Measurements from ENCODE around the gene MGAT4A.

MGAT4A gene

GRCh38 chr2:98697651-98698337 lies 33.1 kb downstream of the MGAT4A start:
- Histone ChIP-seq H3K9me3 (ENCODE audit: insufficient read depth, low read depth, low read length) (no peaks in the 10 kb centered on the region), H3K36me3 (ENCODE audit: insufficient read depth, low read length) (no peaks in the 10 kb centered on the region), H3K4me2 (ENCODE audit: low read depth, low read length, poor library complexity, severe bottlenecking) (no peak overlapping the region), H3K27me3 (ENCODE audit: insufficient read depth, low read length, poor library complexity, severe bottlenecking) (no peaks in the 10 kb centered on the region), H3K4me3 (ENCODE audit: low read length, poor library complexity, severe bottlenecking) (no peak overlapping the region), H3K4me1 (ENCODE audit: insufficient read depth, low read length, poor library complexity, severe bottlenecking) (peaks cover 27% of the 10 kb centered on the region), H3K9me2 (replicated peaks; ENCODE audit: low read depth, low read length) (no peaks in the 10 kb centered on the region), H2AFZ (ENCODE audit: low read length) (no peak overlapping the region), H3K79me2 (ENCODE audit: insufficient read depth, low read length) (peaks cover 24% of the 10 kb centered on the region), H3F3A (ENCODE audit: low read depth) (no peaks in the 10 kb centered on the region), H4K20me1 (ENCODE audit: insufficient read depth, low read length, poor library complexity, severe bottlenecking) (no peaks in the 10 kb centered on the region), H3K9ac (ENCODE audit: low read depth, low read length, poor library complexity, severe bottlenecking) (no peak overlapping the region)
- TF ChIP-seq EZH2phosphoT487 (IDR thresholded peaks at IDR 0.05; ENCODE audit: borderline replicate concordance) (no peak), CTCF (conservative IDR thresholded peaks at IDR 0.05; ENCODE audit: low read length) (no peak)

GRCh38 chr2:98696200-98696599 lies 34.7 kb downstream of the MGAT4A start:
- H2AFZ ChIP-seq (ENCODE audit: low read length) = no peak overlapping the region

GRCh38 chr2:98695255-98695654 lies 35.7 kb downstream of the MGAT4A start:
- peaks cover 16% of the 10 kb centered on the region for H3K79me2 ChIP-seq (ENCODE audit: insufficient read depth, low read length)
- H2AFZ ChIP-seq (ENCODE audit: low read length) = no peak overlapping the region
- no peaks in the 10 kb centered on the region for H3K36me3 ChIP-seq (ENCODE audit: insufficient read depth, low read length)
- H3K27me3 ChIP-seq (ENCODE audit: insufficient read depth, low read length, poor library complexity, severe bottlenecking) = no peaks in the 10 kb centered on the region
- H3K9ac ChIP-seq (ENCODE audit: low read depth, low read length, poor library complexity, severe bottlenecking) = no peak overlapping the region
- peaks cover 19% of the 10 kb centered on the region for H3K4me1 ChIP-seq (ENCODE audit: insufficient read depth, low read length, poor library complexity, severe bottlenecking)
- no peak overlapping the region for H3K4me2 ChIP-seq (ENCODE audit: low read depth, low read length, poor library complexity, severe bottlenecking)
- TF ChIP-seq EZH2phosphoT487 (IDR thresholded peaks at IDR 0.05; ENCODE audit: borderline replicate concordance) (no peak), CTCF (conservative IDR thresholded peaks at IDR 0.05; ENCODE audit: low read length) (no peak)
- no peaks in the 10 kb centered on the region for H3K9me2 ChIP-seq (replicated peaks; ENCODE audit: low read depth, low read length)
- H4K20me1 ChIP-seq (ENCODE audit: insufficient read depth, low read length, poor library complexity, severe bottlenecking) = no peaks in the 10 kb centered on the region
- H3K9me3 ChIP-seq (ENCODE audit: insufficient read depth, low read depth, low read length) = no peaks in the 10 kb centered on the region
- no peak overlapping the region for H3K4me3 ChIP-seq (ENCODE audit: low read length, poor library complexity, severe bottlenecking)
- no peaks in the 10 kb centered on the region for H3F3A ChIP-seq (ENCODE audit: low read depth)

More at GRCh38 chr2:98696200-98696599, 34.7 kb downstream of the MGAT4A start:
- Histone ChIP-seq H3K9me3 (ENCODE audit: insufficient read depth, low read depth, low read length) (no peaks in the 10 kb centered on the region), H3K9ac (ENCODE audit: low read depth, low read length, poor library complexity, severe bottlenecking) (no peak overlapping the region), H4K20me1 (ENCODE audit: insufficient read depth, low read length, poor library complexity, severe bottlenecking) (no peaks in the 10 kb centered on the region), H3K4me3 (ENCODE audit: low read length, poor library complexity, severe bottlenecking) (no peak overlapping the region), H3K9me2 (replicated peaks; ENCODE audit: low read depth, low read length) (no peaks in the 10 kb centered on the region), H3K27me3 (ENCODE audit: insufficient read depth, low read length, poor library complexity, severe bottlenecking) (no peaks in the 10 kb centered on the region), H3K36me3 (ENCODE audit: insufficient read depth, low read length) (no peaks in the 10 kb centered on the region), H3K79me2 (ENCODE audit: insufficient read depth, low read length) (peaks cover 16% of the 10 kb centered on the region), H3K4me2 (ENCODE audit: low read depth, low read length, poor library complexity, severe bottlenecking) (no peak overlapping the region), H3K4me1 (ENCODE audit: insufficient read depth, low read length, poor library complexity, severe bottlenecking) (peaks cover 19% of the 10 kb centered on the region), H3F3A (ENCODE audit: low read depth) (no peaks in the 10 kb centered on the region)
- TF ChIP-seq CTCF (conservative IDR thresholded peaks at IDR 0.05; ENCODE audit: low read length) = no peak

Measured in Loucy (cell line).